BJ (cell line): ENCODE data around the gene CALCOCO1. TPM values are rescaled to one million over a fixed set of nuclear protein-coding genes. Genes with fewer than 3 reads are reported as not detected.

Experiments
- CTCF ChIA-PET: fragments of 350-600 bp; formaldehyde crosslinking; extraction: SDS; loops from one replicate; lab custom pipeline; 2021; ENCODE audit warnings: antibody characterized with exemption, inconsistent platforms; lab: Yijun Ruan, JAX
- POLR2A ChIA-PET: fragments of 300-600 bp; sonication (Branson Sonifier 250); formaldehyde crosslinking; extraction: SDS; loops from one replicate; lab custom pipeline; 2021; ENCODE audit warnings: antibody characterized with exemption; lab: Charles Lee
- DNase-seq: peaks from one replicate; pipeline ENCODE4 v3.0.0-alpha.2; 2011; ENCODE audit warnings: low read depth
- H3K27me3 ChIP-seq: 2 replicates; pipeline ENCODE4 v1.6.0; 2011; ENCODE audit warnings: low read length; ENCODE audit not compliant: control insufficient read depth, insufficient read depth
- H3K36me3 ChIP-seq: 2 replicates; pipeline ENCODE4 v1.5.1; 2011; ENCODE audit warnings: low read length; ENCODE audit not compliant: control insufficient read depth, insufficient read depth
- H3K4me3 ChIP-seq: 2 replicates; pipeline ENCODE4 v1.5.1; 2011; ENCODE audit warnings: low read depth, mild to moderate bottlenecking, control low read depth, low read length
- CTCF ChIP-seq: IDR thresholded peaks from 2 replicates; pipeline ENCODE4 v1.5.1; 2011; ENCODE audit warnings: low read depth, mild to moderate bottlenecking, control low read depth, inconsistent platforms, low read length, moderate library complexity; ENCODE audit not compliant: insufficient read depth
- polyA plus RNA-seq: library from polyadenylated mRNA; depleted of rRNA; stranded (reverse); fragments of >200 nt; gene quantifications from 2 replicates; pipeline ENCODE4 v1.2.3, GENCODE V29; 2011

The CALCOCO1 gene
- polyA plus RNA-seq, 1 experiment, result 206 TPM

GRCh38 chr12:53667080-53667479 is 60.2 kb downstream of the CALCOCO1 start:
- Histone ChIP-seq H3K36me3 (peaks cover 17% of the 10 kb centered on the region), H3K4me3 (no peak overlapping the region), H3K27me3 (no peaks in the 10 kb centered on the region)
- no peak for TF ChIP-seq CTCF
- no peak for DNase-seq
- CTCF ChIA-PET, result interaction anchor here (0.9 to 1.2 kb wide), 2 partner anchors 10 to 80 kb away, joined by 3 to 4 read pairs; no protein-coding TSS in a partner anchor
- POLR2A ChIA-PET, result no interaction called here

- DNase-seq, result no peak
- Histone ChIP-seq H3K27me3 (no peaks in the 10 kb centered on the region), H3K36me3 (peaks cover 15% of the 10 kb centered on the region)
Measured at GRCh38 chr12:53664936-53665335, 62.3 kb downstream of the CALCOCO1 start.

GRCh38 chr12:53664191-53664590 is 63.1 kb downstream of the CALCOCO1 start:
- no peaks in the 10 kb centered on the region for H3K27me3 ChIP-seq
- TF ChIP-seq CTCF, result no peak
- no peak for DNase-seq
- H3K36me3 ChIP-seq, result peaks cover 10% of the 10 kb centered on the region
- no peak overlapping the region for H3K4me3 ChIP-seq
- ChIA-PET CTCF (interaction anchor here (1.1 kb wide), 1 partner anchor 12 kb away, joined by 3 read pairs; the partner anchor contains the start of gene ATP5MC2), POLR2A (no interaction called here)

More at GRCh38 chr12:53664936-53665335, 62.3 kb downstream of the CALCOCO1 start:
- ChIA-PET POLR2A (no interaction called here), CTCF (interaction anchor here (1.1 kb wide), 1 partner anchor 11 kb away, joined by 3 read pairs; the partner anchor contains the start of gene ATP5MC2)
- no peak overlapping the region for H3K4me3 ChIP-seq
- no peak for TF ChIP-seq CTCF

GRCh38 chr12:53660041-53660440 is 67.2 kb downstream of the CALCOCO1 start:
- no peak overlapping the region for H3K4me3 ChIP-seq

GRCh38 chr12:53659571-53659981 is 67.7 kb downstream of the CALCOCO1 start:
- CTCF ChIA-PET, result interaction anchor here (0.8 to 1.8 kb wide), 2 partner anchors 16 to 91 kb away, joined by 3 to 8 read pairs; partner anchors contain the start of gene ATP5MC2
- TF ChIP-seq CTCF, result no peak
- POLR2A ChIA-PET, result interaction anchor here (0.6 kb wide), 2 partner anchors 9 to 21 kb away, joined by 3 to 4 read pairs; no protein-coding TSS in a partner anchor
- no peaks in the 10 kb centered on the region for H3K27me3 ChIP-seq
- no peak for DNase-seq
- 0 out of 2 replicates have a peak, but pooled peaks cover 1% of the 10 kb centered on the region for H3K36me3 ChIP-seq
- no peak overlapping the region for H3K4me3 ChIP-seq

More at GRCh38 chr12:53660041-53660440, 67.2 kb downstream of the CALCOCO1 start:
- no peak for DNase-seq
- no peak for TF ChIP-seq CTCF
- ChIA-PET POLR2A (interaction anchor here (0.6 kb wide), 1 partner anchor 21 kb away, joined by 3 read pairs; no protein-coding TSS in a partner anchor), CTCF (interaction anchor here (1.8 kb wide), 1 partner anchor 16 kb away, joined by 8 read pairs; the partner anchor contains the start of gene ATP5MC2)
- H3K36me3 ChIP-seq, result peaks cover 2% of the 10 kb centered on the region; the same call in 1 of the 2 replicates
- no peaks in the 10 kb centered on the region for H3K27me3 ChIP-seq
